Measurements from ENCODE around the gene NRXN2.
"Not testable (repeated sequence)": the region's sequence is repeated elsewhere in the genome, so short reads cannot be mapped to it uniquely, and the experiment has no call there.

Gene NRXN2

DNA sequence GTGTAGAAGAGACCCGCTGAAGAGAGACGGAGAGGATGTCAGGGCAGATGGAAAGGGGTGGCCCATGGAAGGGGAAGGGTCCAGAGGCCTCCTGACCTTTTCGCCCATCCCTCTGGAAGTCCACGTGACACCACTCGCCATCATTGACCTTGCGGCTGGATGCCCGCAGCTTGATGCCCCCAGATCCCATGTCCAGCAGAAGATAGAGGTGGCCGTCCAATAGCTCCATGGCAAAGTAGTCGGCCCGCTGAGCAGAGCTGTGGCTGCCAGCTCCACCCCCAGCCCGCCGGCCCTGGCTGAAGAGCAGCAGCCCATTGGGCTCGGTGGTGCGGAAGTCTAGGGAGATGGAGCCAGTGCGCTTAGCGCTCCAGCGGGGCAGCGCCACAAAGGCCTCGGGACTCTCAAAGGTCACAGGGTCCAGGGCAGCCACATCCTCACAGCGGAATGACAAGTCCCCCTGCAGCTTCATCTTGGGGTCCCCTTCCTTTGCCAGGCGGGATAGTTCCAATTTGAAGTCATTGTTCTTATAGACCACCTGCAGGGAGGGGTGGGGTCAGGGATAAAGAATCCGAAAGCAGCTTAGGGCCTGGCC, 55.7 kb downstream of the NRXN2 start:
- H3K9me2 ChIP-seq (ENCODE audit: low read depth, low read length) = no peaks in the 10 kb centered on the region
- H3K4me3 ChIP-seq (ENCODE audit: low read depth, low read length, poor library complexity, severe bottlenecking) = no peak overlapping the region
- TF ChIP-seq EZH2 (IDR thresholded peaks at IDR 0.05; ENCODE audit: borderline replicate concordance, low read length) = no peak
- TF ChIP-seq, protein P1, sequence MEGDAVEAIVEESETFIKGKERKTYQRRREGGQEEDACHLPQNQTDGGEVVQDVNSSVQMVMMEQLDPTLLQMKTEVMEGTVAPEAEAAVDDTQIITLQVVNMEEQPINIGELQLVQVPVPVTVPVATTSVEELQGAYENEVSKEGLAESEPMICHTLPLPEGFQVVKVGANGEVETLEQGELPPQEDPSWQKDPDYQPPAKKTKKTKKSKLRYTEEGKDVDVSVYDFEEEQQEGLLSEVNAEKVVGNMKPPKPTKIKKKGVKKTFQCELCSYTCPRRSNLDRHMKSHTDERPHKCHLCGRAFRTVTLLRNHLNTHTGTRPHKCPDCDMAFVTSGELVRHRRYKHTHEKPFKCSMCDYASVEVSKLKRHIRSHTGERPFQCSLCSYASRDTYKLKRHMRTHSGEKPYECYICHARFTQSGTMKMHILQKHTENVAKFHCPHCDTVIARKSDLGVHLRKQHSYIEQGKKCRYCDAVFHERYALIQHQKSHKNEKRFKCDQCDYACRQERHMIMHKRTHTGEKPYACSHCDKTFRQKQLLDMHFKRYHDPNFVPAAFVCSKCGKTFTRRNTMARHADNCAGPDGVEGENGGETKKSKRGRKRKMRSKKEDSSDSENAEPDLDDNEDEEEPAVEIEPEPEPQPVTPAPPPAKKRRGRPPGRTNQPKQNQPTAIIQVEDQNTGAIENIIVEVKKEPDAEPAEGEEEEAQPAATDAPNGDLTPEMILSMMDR (IDR thresholded peaks at IDR 0.05; ENCODE audit: low read length) = no peak
- no peaks in the 10 kb centered on the region for H3K79me2 ChIP-seq (ENCODE audit: insufficient read depth, low read length)
- no peaks in the 10 kb centered on the region for H3F3A ChIP-seq (ENCODE audit: insufficient read depth, low read length)
- H3K27ac ChIP-seq (ENCODE audit: low read depth, low read length, poor library complexity, severe bottlenecking) = no peak overlapping the region
- H4K20me1 ChIP-seq (ENCODE audit: insufficient read depth, low read length) = no peaks in the 10 kb centered on the region
- H3K4me2 ChIP-seq (ENCODE audit: low read length) = no peak overlapping the region
- H2AFZ ChIP-seq (ENCODE audit: low read length) = no peak overlapping the region
- no peaks in the 10 kb centered on the region for H3K36me3 ChIP-seq (ENCODE audit: insufficient read depth, low read length)
- peaks cover 7% of the 10 kb centered on the region; the same call in 1 of the 2 replicates for H3K27me3 ChIP-seq (ENCODE audit: insufficient read depth, low read length)
- no peaks in the 10 kb centered on the region for H3K9me3 ChIP-seq (ENCODE audit: low read length)
- H3K4me1 ChIP-seq (ENCODE audit: insufficient read depth, low read length, severe bottlenecking) = no peaks in the 10 kb centered on the region
- no peak overlapping the region for H3K9ac ChIP-seq (ENCODE audit: low read length)

DNA sequence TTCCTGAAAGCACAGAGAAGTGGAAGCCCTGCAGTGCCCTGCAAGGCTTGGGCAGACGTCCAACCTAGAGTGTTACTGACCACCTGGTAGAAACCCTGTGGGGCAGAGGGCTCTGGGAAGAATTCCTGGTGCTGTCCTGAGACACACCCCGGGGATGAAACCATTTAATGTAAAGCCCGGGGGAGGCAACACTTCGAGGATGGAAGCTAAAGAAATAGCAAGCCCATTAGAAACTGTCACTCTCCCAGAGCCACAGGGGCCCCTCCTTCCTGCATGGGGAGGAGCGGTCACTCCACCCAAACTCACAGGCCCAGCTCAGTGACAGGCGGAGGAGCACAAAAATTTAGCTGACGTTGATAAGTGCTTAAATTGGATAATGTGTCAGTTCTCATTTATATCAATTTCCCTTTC, 57.6 kb downstream of the NRXN2 start:
- no peak for TF ChIP-seq EZH2 (IDR thresholded peaks at IDR 0.05; ENCODE audit: borderline replicate concordance, low read length)
- TF ChIP-seq, protein P1 (IDR thresholded peaks at IDR 0.05; ENCODE audit: low read length) = no peak

DNA sequence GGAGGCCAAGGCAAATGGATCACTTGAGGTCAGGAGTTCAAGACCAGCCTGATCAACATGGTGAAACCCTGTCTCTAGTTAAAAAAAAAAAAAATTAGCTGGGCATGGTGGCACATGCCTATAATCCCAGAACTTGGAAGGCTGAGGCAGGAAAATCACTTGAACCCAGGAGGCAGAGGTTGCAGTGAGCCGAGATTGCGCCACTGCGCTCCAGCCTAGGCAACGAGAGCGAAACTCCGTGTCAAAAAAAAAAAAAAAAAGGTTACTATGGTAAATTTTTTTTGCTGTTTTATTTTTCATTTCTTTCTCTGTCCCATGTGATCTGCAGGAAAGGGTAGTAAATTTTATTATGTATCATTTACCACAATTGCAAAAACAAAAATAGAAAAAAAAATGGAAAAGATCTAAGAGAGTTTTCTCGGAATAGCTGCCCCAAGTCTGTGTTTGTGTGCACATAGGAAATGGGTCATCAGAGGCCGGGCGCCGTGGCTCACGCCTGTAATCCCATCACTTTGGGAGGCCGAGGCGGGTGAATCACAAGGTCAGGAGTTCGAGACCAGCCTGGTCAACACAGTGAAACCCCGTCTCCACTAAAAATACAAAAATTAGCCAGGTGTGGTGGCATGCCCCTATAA, 58.6 kb downstream of the NRXN2 start:
- H3K4me3 ChIP-seq (ENCODE audit: low read depth, low read length, poor library complexity, severe bottlenecking); H3K4me2 ChIP-seq (ENCODE audit: low read length); H3K79me2 ChIP-seq (ENCODE audit: insufficient read depth, low read length): not testable (repeated sequence)

More for the DNA sequence above, 57.6 kb downstream of the NRXN2 start:
- Histone ChIP-seq H3K27me3 (ENCODE audit: insufficient read depth, low read length) (peaks cover 3% of the 10 kb centered on the region; the same call in 1 of the 2 replicates), H3K9me2 (ENCODE audit: low read depth, low read length) (no peaks in the 10 kb centered on the region), H3K4me3 (ENCODE audit: low read depth, low read length, poor library complexity, severe bottlenecking) (no peak overlapping the region), H3K4me2 (ENCODE audit: low read length) (no peak overlapping the region), H3F3A (ENCODE audit: insufficient read depth, low read length) (no peaks in the 10 kb centered on the region), H3K9ac (ENCODE audit: low read length) (no peak overlapping the region), H3K9me3 (ENCODE audit: low read length) (no peaks in the 10 kb centered on the region), H3K4me1 (ENCODE audit: insufficient read depth, low read length, severe bottlenecking) (no peaks in the 10 kb centered on the region), H4K20me1 (ENCODE audit: insufficient read depth, low read length) (no peaks in the 10 kb centered on the region), H2AFZ (ENCODE audit: low read length) (no peak overlapping the region), H3K79me2 (ENCODE audit: insufficient read depth, low read length) (no peaks in the 10 kb centered on the region), H3K27ac (ENCODE audit: low read depth, low read length, poor library complexity, severe bottlenecking) (no peak overlapping the region), H3K36me3 (ENCODE audit: insufficient read depth, low read length) (no peaks in the 10 kb centered on the region)

DNA sequence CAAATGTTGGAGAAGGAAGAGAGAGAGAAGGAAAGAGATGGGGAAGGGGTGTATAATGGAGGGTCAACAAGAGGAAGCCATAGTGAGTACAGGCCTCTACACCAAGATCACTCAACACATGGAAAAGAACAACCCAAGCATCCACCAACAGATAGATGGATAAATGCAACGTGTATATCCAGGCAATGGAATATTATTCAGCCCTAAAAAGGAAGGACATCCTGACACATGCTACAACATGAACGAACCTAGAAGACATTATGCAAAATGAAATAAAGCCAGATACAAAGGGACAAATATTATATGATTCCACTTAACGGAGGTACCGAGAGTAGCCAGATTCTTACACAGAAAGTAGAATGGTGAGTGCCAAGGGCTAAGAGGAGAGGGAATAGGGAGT, 59.3 kb downstream of the NRXN2 start:
- TF ChIP-seq EZH2 (IDR thresholded peaks at IDR 0.05; ENCODE audit: borderline replicate concordance, low read length) = no peak
- TF ChIP-seq, protein P1 (IDR thresholded peaks at IDR 0.05; ENCODE audit: low read length) = no peak
- Histone ChIP-seq H3K4me1 (ENCODE audit: insufficient read depth, low read length, severe bottlenecking) (no peaks in the 10 kb centered on the region), H3K4me2 (ENCODE audit: low read length) (no peak overlapping the region), H3K27ac (ENCODE audit: low read depth, low read length, poor library complexity, severe bottlenecking) (no peak overlapping the region), H3K79me2 (ENCODE audit: insufficient read depth, low read length) (no peaks in the 10 kb centered on the region), H3K4me3 (ENCODE audit: low read depth, low read length, poor library complexity, severe bottlenecking) (no peak overlapping the region), H4K20me1 (ENCODE audit: insufficient read depth, low read length) (no peaks in the 10 kb centered on the region), H3F3A (ENCODE audit: insufficient read depth, low read length) (no peaks in the 10 kb centered on the region), H3K9ac (ENCODE audit: low read length) (no peak overlapping the region), H3K9me3 (ENCODE audit: low read length) (no peaks in the 10 kb centered on the region), H3K9me2 (ENCODE audit: low read depth, low read length) (no peaks in the 10 kb centered on the region), H3K36me3 (ENCODE audit: insufficient read depth, low read length) (no peaks in the 10 kb centered on the region), H2AFZ (ENCODE audit: low read length) (no peak overlapping the region), H3K27me3 (ENCODE audit: insufficient read depth, low read length) (no peaks in the 10 kb centered on the region; the same call in 1 of the 2 replicates)

More for the DNA sequence above, 58.6 kb downstream of the NRXN2 start:
- H3K9me3 ChIP-seq (ENCODE audit: low read length); H3K27me3 ChIP-seq (ENCODE audit: insufficient read depth, low read length); H3K9ac ChIP-seq (ENCODE audit: low read length); H3K27ac ChIP-seq (ENCODE audit: low read depth, low read length, poor library complexity, severe bottlenecking); H2AFZ ChIP-seq (ENCODE audit: low read length); H3F3A ChIP-seq (ENCODE audit: insufficient read depth, low read length); H3K36me3 ChIP-seq (ENCODE audit: insufficient read depth, low read length); H4K20me1 ChIP-seq (ENCODE audit: insufficient read depth, low read length); H3K9me2 ChIP-seq (ENCODE audit: low read depth, low read length); H3K4me1 ChIP-seq (ENCODE audit: insufficient read depth, low read length, severe bottlenecking): not testable (repeated sequence)
